Sigmoid colon (tissue), 4 donors: ENCODE measurements around the gene FXYD2.

Experiments
- EP300 ChIP-seq, 4 donors: sonication (generic); formaldehyde crosslinking; IDR thresholded peaks; one replicate each; pipeline ENCODE4 v1.6.1; 2017; ENCODE audit warnings: antibody characterized with exemption in 4 of 4
- POLR2A ChIP-seq, 2 donors: fragments of 450-650 bp; IDR thresholded peaks; one replicate each; pipeline ENCODE4 v1.6.1; 2016; ENCODE audit warnings: antibody characterized with exemption in 2 of 2, mild to moderate bottlenecking in 2 of 2, moderate library complexity in 2 of 2
- TF ChIP-seq, protein P1 (sequence below), 4 experiments: fragments of 450-650 bp in 3 of 4; fragments of 200-600 bp in 1 of 4; IDR thresholded peaks; one replicate each; pipeline ENCODE4 v1.5.1; 2016 to 2019; ENCODE audit warnings: antibody characterized with exemption in 4 of 4, mild to moderate bottlenecking in 3 of 4, moderate library complexity in 2 of 4

DNA sequence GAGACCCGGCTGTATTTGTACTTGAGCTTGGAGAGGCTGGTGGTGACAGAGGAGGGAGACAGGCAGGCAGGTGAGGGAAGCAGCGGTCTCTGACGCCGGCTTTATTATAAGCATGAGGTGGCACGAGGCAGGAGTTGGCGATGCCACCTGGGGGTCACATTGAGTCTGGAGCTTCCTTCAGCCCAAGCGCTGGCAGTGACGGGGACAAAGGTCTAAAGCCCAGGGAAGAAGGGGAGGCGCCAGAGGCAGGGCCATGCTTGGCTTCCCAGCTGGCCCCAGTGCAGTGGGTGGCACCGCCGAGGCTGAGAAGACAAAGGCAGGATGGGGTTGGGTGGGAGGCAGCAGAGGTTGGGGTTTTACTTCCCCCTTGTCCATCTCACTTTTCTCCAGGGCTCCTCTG, 4.5 kb downstream of the FXYD2 start:
- TF ChIP-seq POLR2A (IDR thresholded peaks at IDR 0.05) (no peak), EP300 (IDR thresholded peaks at IDR 0.05) (no peak)
- TF ChIP-seq, protein P1, sequence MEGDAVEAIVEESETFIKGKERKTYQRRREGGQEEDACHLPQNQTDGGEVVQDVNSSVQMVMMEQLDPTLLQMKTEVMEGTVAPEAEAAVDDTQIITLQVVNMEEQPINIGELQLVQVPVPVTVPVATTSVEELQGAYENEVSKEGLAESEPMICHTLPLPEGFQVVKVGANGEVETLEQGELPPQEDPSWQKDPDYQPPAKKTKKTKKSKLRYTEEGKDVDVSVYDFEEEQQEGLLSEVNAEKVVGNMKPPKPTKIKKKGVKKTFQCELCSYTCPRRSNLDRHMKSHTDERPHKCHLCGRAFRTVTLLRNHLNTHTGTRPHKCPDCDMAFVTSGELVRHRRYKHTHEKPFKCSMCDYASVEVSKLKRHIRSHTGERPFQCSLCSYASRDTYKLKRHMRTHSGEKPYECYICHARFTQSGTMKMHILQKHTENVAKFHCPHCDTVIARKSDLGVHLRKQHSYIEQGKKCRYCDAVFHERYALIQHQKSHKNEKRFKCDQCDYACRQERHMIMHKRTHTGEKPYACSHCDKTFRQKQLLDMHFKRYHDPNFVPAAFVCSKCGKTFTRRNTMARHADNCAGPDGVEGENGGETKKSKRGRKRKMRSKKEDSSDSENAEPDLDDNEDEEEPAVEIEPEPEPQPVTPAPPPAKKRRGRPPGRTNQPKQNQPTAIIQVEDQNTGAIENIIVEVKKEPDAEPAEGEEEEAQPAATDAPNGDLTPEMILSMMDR (IDR thresholded peaks at IDR 0.05), result no peak
